TTC549 (cell line): ENCODE measurements around the gene PLET1.
"Not testable (repeated sequence)": the region's sequence is repeated elsewhere in the genome, so short reads cannot be mapped to it uniquely, and the experiment has no call there.

Experiments used
- FAIRE-seq: peaks from 2 replicates; lab custom pipeline; 2012; peaks lifted over from hg19 to GRCh38; lab: Jason Lieb, UNC

The PLET1 gene

DNA sequence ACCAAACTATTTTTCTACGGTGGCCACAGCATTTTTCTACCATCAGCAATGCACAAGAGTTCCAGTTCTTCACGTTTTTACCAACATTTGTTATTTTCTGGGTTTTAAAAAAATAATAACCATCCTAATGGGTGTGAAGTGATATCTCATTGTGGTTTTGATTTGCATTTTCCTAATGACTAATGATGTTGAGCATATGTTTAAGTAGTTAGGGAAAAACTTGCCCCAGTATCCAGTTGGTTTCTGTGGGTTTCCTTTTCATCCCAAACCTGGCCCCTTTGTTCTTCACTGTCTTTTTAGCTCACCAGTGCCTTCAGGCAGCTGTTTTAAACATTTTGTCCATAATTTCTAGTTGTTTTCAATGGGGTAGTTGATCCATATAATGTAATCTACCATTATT, 49.1 kb downstream of the PLET1 start:
- no peak for FAIRE-seq

DNA sequence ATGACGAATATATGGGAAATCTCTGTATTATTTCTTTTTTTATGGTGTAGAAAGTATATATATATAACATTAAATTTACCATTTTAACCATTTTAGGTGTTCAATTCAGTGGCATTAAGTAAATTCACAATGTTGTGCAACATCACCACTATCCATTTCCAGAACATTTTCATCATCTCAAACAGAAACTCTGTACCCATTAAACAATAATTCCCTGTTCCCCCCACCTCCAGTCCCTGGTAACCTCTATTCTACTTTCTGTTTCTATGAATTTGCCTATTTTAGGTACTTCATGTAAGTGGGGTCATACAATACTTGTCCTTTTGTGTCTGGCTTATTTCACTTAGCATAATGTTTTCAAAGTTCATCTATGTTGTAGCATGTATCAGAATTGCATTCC, 49.8 kb downstream of the PLET1 start:
- no peak for FAIRE-seq

DNA sequence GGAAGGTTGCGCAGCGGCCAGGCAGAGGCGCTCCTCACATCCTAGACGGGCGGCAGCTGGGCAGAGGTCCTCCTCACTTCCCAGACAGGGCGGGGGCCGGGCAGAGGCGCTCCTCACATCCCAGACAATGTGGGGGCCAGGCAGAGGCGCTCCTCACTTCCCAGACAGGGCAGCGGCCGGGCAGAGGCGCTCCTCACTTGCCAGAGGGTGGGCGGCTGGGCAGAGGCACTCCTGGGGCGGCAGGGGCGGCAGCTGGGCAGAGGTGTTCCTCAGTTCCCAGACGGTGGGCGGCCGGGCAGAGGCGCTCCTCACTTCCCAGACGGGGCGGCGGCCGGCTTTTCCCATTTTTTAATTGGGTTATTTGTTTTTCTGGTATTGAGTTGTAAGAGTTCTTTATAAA, 54.6 kb downstream of the PLET1 start:
- no peak for FAIRE-seq

DNA sequence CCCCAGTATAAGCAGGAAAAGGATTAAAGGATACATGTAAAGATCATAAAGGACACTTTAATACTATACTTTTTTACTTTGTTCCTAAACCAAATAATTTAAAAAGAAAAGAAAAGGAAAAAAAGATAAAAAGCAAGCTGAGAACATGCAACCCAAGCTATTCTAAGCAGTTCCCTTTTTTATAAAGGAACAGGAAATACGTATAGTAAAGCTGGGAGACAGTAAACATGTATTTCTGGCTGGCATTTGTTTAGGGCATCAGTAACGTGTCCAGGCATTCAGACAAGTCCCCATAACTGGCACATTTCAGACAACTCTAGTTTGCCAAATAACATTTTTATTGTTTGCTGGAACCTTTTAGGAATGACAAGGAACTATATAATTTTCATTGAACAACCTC, 60.4 kb downstream of the PLET1 start:
- no peak for FAIRE-seq

DNA sequence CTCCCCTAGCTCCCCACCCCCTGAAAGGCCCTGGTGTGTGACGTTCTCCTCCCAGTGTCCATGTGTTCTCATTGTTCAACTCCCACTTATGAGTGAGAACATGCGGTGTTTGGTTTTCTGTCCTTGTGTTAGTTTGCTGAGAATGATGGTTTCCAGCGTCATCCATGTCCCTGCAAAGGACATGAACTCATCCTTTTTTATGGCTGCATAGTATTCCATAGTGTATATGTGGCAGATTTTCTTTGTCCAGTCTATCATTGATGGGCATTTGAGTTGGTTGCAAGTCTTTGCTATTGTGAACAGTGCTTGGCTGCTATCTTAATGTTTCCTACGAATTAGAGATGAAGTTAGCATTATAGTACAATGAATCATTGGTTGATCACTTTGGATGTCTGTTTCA, 61.6 kb downstream of the PLET1 start:
- not testable (repeated sequence) for FAIRE-seq
